A549 (cell line): Measurements from ENCODE around the gene BTBD7. TPM values are rescaled to one million over a fixed set of nuclear protein-coding genes. Genes with fewer than 3 reads are reported as not detected.

ENCODE experiments used
- ATAC-seq, 2 experiments: fragments of 200-7000 bp in 1 of 2; fragments of >200 bp in 1 of 2; cut with Nextera tagmentation in 1 of 2; cut with Tn5 transposase in 1 of 2; 3 replicates each; pipeline versions ENCODE4 v1.8.0 to v1.9.1; 2018 to 2020; ENCODE audit warnings: mild to moderate bottlenecking in 1 of 2, moderate library complexity in 1 of 2
- CTCF ChIA-PET: fragments of 300-600 bp; sonication (Branson Sonifier 250); formaldehyde crosslinking; extraction: SDS; loops from one replicate; lab custom pipeline; 2021; ENCODE audit warnings: antibody characterized with exemption, inconsistent platforms; lab: Yijun Ruan, JAX
- POLR2A ChIA-PET: fragments of 350-600 bp; formaldehyde crosslinking; extraction: SDS; loops from one replicate; lab custom pipeline; 2021; ENCODE audit warnings: antibody characterized with exemption, inconsistent platforms; lab: Yijun Ruan, JAX
- DNase-seq, 2 experiments: peaks; one replicate each; pipeline versions ENCODE4 v3.0.0 to v3.0.0-alpha.2; 2011 to 2016; ENCODE audit warnings: low read depth in 1 of 2, low spot score in 1 of 2
- FAIRE-seq: peaks from 2 replicates; lab custom pipeline; 2011; peaks lifted over from hg19 to GRCh38; lab: Jason Lieb, UNC
- H3K27ac ChIP-seq, 2 experiments: fragments of >200 bp; sonication (Bioruptor Twin); formaldehyde crosslinking; 3 replicates each; pipeline ENCODE4 v1.5.1; 2016 to 2017
- H3K4me1 ChIP-seq: fragments of >200 bp; sonication (Bioruptor Twin); formaldehyde crosslinking; 3 replicates; pipeline ENCODE4 v1.6.1; 2016
- H3K4me2 ChIP-seq: fragments of >200 bp; sonication (Bioruptor Twin); formaldehyde crosslinking; 3 replicates; pipeline ENCODE4 v1.6.1; 2016
- H3K4me3 ChIP-seq: fragments of >200 bp; sonication (Bioruptor Twin); formaldehyde crosslinking; 3 replicates; pipeline ENCODE4 v1.5.1; 2016
- H3K9me3 ChIP-seq: fragments of >200 bp; sonication (Bioruptor Twin); formaldehyde crosslinking; 3 replicates; pipeline ENCODE4 v1.6.1; 2016
- BCL3 ChIP-seq: fragments of >200 bp; sonication (Bioruptor Twin); formaldehyde crosslinking; IDR thresholded peaks from 3 replicates; pipeline ENCODE4 v1.6.1; 2016
- CEBPB ChIP-seq, 2 experiments: fragments of >200 bp in 1 of 2; sonication (Bioruptor Twin) in 1 of 2; formaldehyde crosslinking in 1 of 2; IDR thresholded peaks; 2 replicates each; pipeline ENCODE4 v1.6.1; 2012 to 2016
- CHD2 ChIP-seq: fragments of 150-350 bp; IDR thresholded peaks from 2 replicates; pipeline ENCODE4 v1.6.1; 2014; ENCODE audit warnings: low read length; ENCODE audit not compliant: partially characterized antibody
- E2F6 ChIP-seq: IDR thresholded peaks from 2 replicates; pipeline ENCODE4 v1.6.1; 2012; ENCODE audit warnings: low read depth, borderline replicate concordance
- EP300 ChIP-seq, 2 experiments: fragments of >200 bp; sonication (Bioruptor Twin); formaldehyde crosslinking; IDR thresholded peaks; 2 replicates in 1 of 2; 3 replicates in 1 of 2; pipeline ENCODE4 v1.6.1; 2016 to 2017
- ESRRA ChIP-seq: fragments of 150-350 bp; IDR thresholded peaks from 2 replicates; pipeline ENCODE4 v1.6.1; 2014; ENCODE audit warnings: mild to moderate bottlenecking, low read length, borderline replicate concordance
- HDAC2 ChIP-seq: fragments of 200-600 bp; sonication (generic); IDR thresholded peaks from 2 replicates; pipeline ENCODE4 v1.6.1; 2016
- HMGXB4 ChIP-seq: fragments of 250-450 bp; sonication (Bioruptor Pico); IDR thresholded peaks from 2 replicates; pipeline ENCODE4 v1.5.0; 2021; ENCODE audit warnings: mild to moderate bottlenecking, moderate library complexity, borderline replicate concordance
- HOXA7 ChIP-seq: fragments of 250-450 bp; sonication (Bioruptor Pico); IDR thresholded peaks from 2 replicates; pipeline ENCODE4 v1.5.0; 2020; ENCODE audit warnings: mild to moderate bottlenecking, moderate library complexity
- HOXB5 ChIP-seq: fragments of 250-450 bp; sonication (Bioruptor Pico); IDR thresholded peaks from 2 replicates; pipeline ENCODE4 v1.5.0; 2020; ENCODE audit warnings: mild to moderate bottlenecking, moderate library complexity
- MAX ChIP-seq: IDR thresholded peaks from 2 replicates; pipeline ENCODE4 v1.6.1; 2012
- MAZ ChIP-seq: fragments of 150-350 bp; IDR thresholded peaks from 2 replicates; pipeline ENCODE4 v1.6.1; 2014; ENCODE audit warnings: antibody characterized with exemption, low read depth, low read length, borderline replicate concordance
- MYC ChIP-seq: IDR thresholded peaks from 2 replicates; pipeline ENCODE4 v1.6.1; 2012; ENCODE audit warnings: mild to moderate bottlenecking, inconsistent platforms, low read length, improper control_type of control experiment, borderline replicate concordance
- NR3C1 ChIP-seq: fragments of >200 bp; sonication (Bioruptor Twin); formaldehyde crosslinking; IDR thresholded peaks from 3 replicates; pipeline ENCODE4 v1.6.1; 2017
- PBX3 ChIP-seq: IDR thresholded peaks from 2 replicates; pipeline ENCODE4 v1.6.1; 2012
- RARB ChIP-seq: fragments of 250-450 bp; sonication (Bioruptor Pico); IDR thresholded peaks from 2 replicates; pipeline ENCODE4 v1.8.0; 2021; ENCODE audit warnings: mild to moderate bottlenecking, moderate library complexity
- REST ChIP-seq: fragments of 200-600 bp; sonication (generic); IDR thresholded peaks from 2 replicates; pipeline ENCODE4 v1.6.1; 2016; ENCODE audit warnings: antibody characterized with exemption, mild to moderate bottlenecking, moderate library complexity
- RNF2 ChIP-seq: fragments of 200-600 bp; sonication (generic); IDR thresholded peaks from 2 replicates; pipeline ENCODE4 v1.6.1; 2016; ENCODE audit warnings: low read depth, mild to moderate bottlenecking, antibody characterized with exemption, moderate library complexity, borderline replicate concordance
- ZFP36 ChIP-seq: fragments of 450-650 bp; IDR thresholded peaks from 2 replicates; pipeline ENCODE4 v1.6.1; 2014; ENCODE audit warnings: borderline replicate concordance; ENCODE audit not compliant: partially characterized antibody
- WGBS: methylation state at CpG from one replicate; pipeline ENCODE4 v1.1.6; 2017; ENCODE audit errors: missing lambda C conversion rate; 5-methylcytosine and 5-hydroxymethylcytosine counted together
- polyA plus RNA-seq, 4 experiments: library from polyadenylated mRNA; depleted of rRNA in 3 of 4; stranded (reverse); fragments of >200 nt; fragmentation: RNase III in 1 of 4; extraction: RNeasy Plus Mini Kit Qiagen cat#74134 plus additional on column Dnase treatment in 1 of 4; gene quantifications; 2 replicates in 3 of 4; 3 replicates in 1 of 4; pipeline ENCODE4 v1.2.3, GENCODE V29; 2011 to 2017

BTBD7 gene
- polyA plus RNA-seq, 2 of the 4 experiments (the other 2 are of a cell fraction) = 11.1 to 17.4 TPM

GRCh38 chr14:93331002-93331727, 1.7 kb downstream of the BTBD7 start:
- 41% methylated on average over 17 of the region's 17 CpGs for WGBS
- ATAC-seq (no peak), DNase-seq (no peak), FAIRE-seq (no peak)
- Histone ChIP-seq H3K9me3 (no peaks in the 10 kb centered on the region), H3K4me1 (peaks cover 30% of the 10 kb centered on the region), H3K4me3 (peak overlapping the region; percentile 84), H3K4me2 (peak overlapping the region; percentile 97), H3K27ac (peak overlapping the region; percentile 91 to 99; a peak in 5 of 6 replicates)
- ChIA-PET POLR2A (no interaction called here), CTCF (interaction anchor here (1.0 to 2.0 kb wide), 4 partner anchors 10 to 96 kb away, joined by 3 to 5 read pairs (median 4); no protein-coding TSS in a partner anchor)
- TF ChIP-seq MYC = no peak

GRCh38 chr14:93330609-93331000, 2.2 kb downstream of the BTBD7 start:
- 67% methylated on average over 2 of the region's 2 CpGs for WGBS
- CTCF ChIA-PET = interaction anchor here (1.0 to 2.0 kb wide), 2 partner anchors 10 to 13 kb away, joined by 3 to 5 read pairs; no protein-coding TSS in a partner anchor
- FAIRE-seq (no peak), DNase-seq (no peak)
- Histone ChIP-seq H3K9me3 (no peaks in the 10 kb centered on the region), H3K4me1 (peaks cover 30% of the 10 kb centered on the region), H3K4me2 (peak overlapping the region; percentile 97)
- no peak for TF ChIP-seq ZFP36
- TF ChIP-seq MAX = no peak
- no peak for TF ChIP-seq RNF2
- TF ChIP-seq ESRRA = no peak
- no peak for TF ChIP-seq HOXB5 (CRISPR knock-in tag)
- TF ChIP-seq CEBPB (IDR thresholded peaks at IDR 0.05) = no peak
- no peak for TF ChIP-seq E2F6
- no peak for TF ChIP-seq MAZ
- no peak for TF ChIP-seq CHD2
- TF ChIP-seq RARB (CRISPR knock-in tag) = no peak
- TF ChIP-seq HDAC2 = no peak
- no peak for TF ChIP-seq BCL3
- TF ChIP-seq, all 56 proteins: peak for 0
- no peak overlapping the region; a peak in 1 of 6 replicates for H3K27ac ChIP-seq
- POLR2A ChIA-PET = no interaction called here
- no peak for ATAC-seq
- no peak overlapping the region for H3K4me3 ChIP-seq

- TF ChIP-seq REST = no peak
- no peak for TF ChIP-seq PBX3
- TF ChIP-seq NR3C1 = no peak
- no peak for TF ChIP-seq EP300 (IDR thresholded peaks at IDR 0.05)
- no peak for TF ChIP-seq HMGXB4 (CRISPR knock-in tag)
- TF ChIP-seq HOXA7 (CRISPR knock-in tag) = no peak
- TF ChIP-seq, all 56 proteins: peak for 0
- WGBS = 28% methylated on average over 5 of the region's 5 CpGs
- CTCF ChIA-PET = interaction anchor here (1.0 to 2.0 kb wide), 2 partner anchors 9 to 12 kb away, joined by 3 to 5 read pairs; no protein-coding TSS in a partner anchor
- Histone ChIP-seq H3K27ac (peak overlapping the region; percentile 32 to 50; a peak in 4 of 6 replicates), H3K4me3 (peak overlapping the region; percentile 9; the same call in 1 of the 3 replicates), H3K4me1 (peaks cover 30% of the 10 kb centered on the region), H3K9me3 (no peaks in the 10 kb centered on the region), H3K4me2 (peak overlapping the region; percentile 97)
- DNase-seq (peak in 1 of 2 experiments; percentile 9), ATAC-seq (no peak), FAIRE-seq (no peak)
- POLR2A ChIA-PET = no interaction called here
Measured at GRCh38 chr14:93329965-93330608, 2.7 kb downstream of the BTBD7 start.
